ENCODE measurements around the gene GPR22. TPM values are rescaled to one million over a fixed set of nuclear protein-coding genes. Genes with fewer than 3 reads are reported as not detected.

GPR22 gene
- total RNA-seq, 6 donors from 2014 or later, result not detected

DNA sequence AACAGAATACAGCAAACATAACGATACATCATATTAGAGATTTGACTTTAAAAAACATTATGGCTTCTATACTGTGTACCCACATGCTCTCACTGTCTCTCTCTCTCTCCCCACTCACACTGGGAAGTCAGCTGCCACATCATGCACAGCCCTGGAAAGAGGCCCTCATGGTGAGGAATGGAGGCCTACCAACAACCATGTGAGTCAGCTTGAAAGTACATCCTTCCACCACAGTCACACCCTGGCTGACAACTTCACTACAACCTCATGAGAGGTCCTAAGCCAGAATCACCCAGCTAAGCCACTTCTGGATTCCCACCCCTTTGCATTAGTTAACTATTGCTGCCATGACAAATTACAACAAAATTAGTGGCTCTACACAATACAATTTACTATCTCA is 23.3 kb upstream of the GPR22 start:
- H3K9me3 ChIP-seq, result no peaks in the 10 kb centered on the region
- H3K4me1 ChIP-seq, result no peaks in the 10 kb centered on the region
- H3K36me3 ChIP-seq, result no peaks in the 10 kb centered on the region
- WGBS, 2 donors, result 100% methylated on average over 1 of the region's 1 CpG
- H3K27me3 ChIP-seq, result no peaks in the 10 kb centered on the region
- ATAC-seq (ENCODE audit: low FRiP score in 2 of 2) (peak in 1 of 2 donors; percentile 31), DNase-seq (no peak)
- TF ChIP-seq POLR2AphosphoS5 (IDR thresholded peaks at IDR 0.05), result no peak
- no peak for TF ChIP-seq POLR2A (IDR thresholded peaks at IDR 0.05)
- TF ChIP-seq, protein P1, sequence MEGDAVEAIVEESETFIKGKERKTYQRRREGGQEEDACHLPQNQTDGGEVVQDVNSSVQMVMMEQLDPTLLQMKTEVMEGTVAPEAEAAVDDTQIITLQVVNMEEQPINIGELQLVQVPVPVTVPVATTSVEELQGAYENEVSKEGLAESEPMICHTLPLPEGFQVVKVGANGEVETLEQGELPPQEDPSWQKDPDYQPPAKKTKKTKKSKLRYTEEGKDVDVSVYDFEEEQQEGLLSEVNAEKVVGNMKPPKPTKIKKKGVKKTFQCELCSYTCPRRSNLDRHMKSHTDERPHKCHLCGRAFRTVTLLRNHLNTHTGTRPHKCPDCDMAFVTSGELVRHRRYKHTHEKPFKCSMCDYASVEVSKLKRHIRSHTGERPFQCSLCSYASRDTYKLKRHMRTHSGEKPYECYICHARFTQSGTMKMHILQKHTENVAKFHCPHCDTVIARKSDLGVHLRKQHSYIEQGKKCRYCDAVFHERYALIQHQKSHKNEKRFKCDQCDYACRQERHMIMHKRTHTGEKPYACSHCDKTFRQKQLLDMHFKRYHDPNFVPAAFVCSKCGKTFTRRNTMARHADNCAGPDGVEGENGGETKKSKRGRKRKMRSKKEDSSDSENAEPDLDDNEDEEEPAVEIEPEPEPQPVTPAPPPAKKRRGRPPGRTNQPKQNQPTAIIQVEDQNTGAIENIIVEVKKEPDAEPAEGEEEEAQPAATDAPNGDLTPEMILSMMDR (IDR thresholded peaks at IDR 0.05), result no peak
- TF ChIP-seq EP300 (IDR thresholded peaks at IDR 0.05), result no peak
- H3K27ac ChIP-seq, result no peak overlapping the region
- H3K4me3 ChIP-seq, result no peak overlapping the region

DNA sequence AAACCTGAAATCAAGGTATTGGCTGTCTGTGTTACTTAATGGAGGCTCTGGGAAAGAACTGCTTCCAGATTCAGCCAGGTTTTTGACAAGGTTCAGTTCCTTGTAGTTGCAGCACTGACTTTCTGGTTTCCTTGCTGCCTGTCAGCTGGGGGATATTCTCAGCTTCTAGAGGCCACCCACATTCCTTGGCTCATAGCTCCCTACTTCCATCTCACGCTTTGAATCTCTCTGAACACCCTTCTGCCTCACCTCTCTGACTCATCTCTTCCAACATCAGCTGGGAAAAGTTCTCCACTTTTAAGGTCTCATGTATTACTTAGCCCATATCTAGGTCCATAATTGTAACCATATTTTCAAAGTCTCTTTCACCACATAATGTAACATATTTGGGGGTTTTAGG is 22.9 kb upstream of the GPR22 start:
- Histone ChIP-seq H3K36me3 (no peaks in the 10 kb centered on the region), H3K27me3 (no peaks in the 10 kb centered on the region), H3K4me3 (no peak overlapping the region), H3K4me1 (no peaks in the 10 kb centered on the region), H3K27ac (no peak overlapping the region), H3K9me3 (no peaks in the 10 kb centered on the region)
- DNase-seq, result no peak
- ATAC-seq (ENCODE audit: low FRiP score in 2 of 2), result no peak
- no peak for TF ChIP-seq POLR2A (IDR thresholded peaks at IDR 0.05)
- TF ChIP-seq, protein P1 (IDR thresholded peaks at IDR 0.05), result no peak
- TF ChIP-seq EP300 (IDR thresholded peaks at IDR 0.05), result no peak
- TF ChIP-seq POLR2AphosphoS5 (IDR thresholded peaks at IDR 0.05), result no peak
- WGBS, 2 donors, result 92 to 97% methylated on average over 1 of the region's 1 CpG

DNA sequence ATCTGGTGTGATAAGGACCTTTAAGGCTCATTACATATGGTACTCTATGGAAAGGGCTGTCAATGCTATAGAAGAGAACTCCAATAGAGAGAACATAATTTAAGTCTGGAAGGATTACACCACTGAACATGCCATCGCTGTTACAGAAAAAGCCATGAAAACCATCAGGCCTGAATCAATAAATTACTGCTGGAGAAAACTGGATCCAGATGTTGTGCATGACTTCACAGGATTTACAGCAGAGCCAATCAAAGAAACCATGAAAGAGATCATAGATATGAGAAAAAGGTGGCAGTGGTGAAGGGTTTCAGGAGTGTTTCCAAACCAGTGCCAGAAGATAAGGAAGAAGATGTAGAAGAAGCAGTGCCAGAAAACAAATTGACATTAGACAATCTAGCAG is 18.9 kb upstream of the GPR22 start:
- no peak for DNase-seq
- H3K27ac ChIP-seq, result no peak overlapping the region
- 97 to 100% methylated on average over 1 of the region's 1 CpG for WGBS, 2 donors
- H3K36me3 ChIP-seq, result no peaks in the 10 kb centered on the region
- H3K9me3 ChIP-seq, result no peaks in the 10 kb centered on the region
- H3K27me3 ChIP-seq, result no peaks in the 10 kb centered on the region
- TF ChIP-seq EP300 (IDR thresholded peaks at IDR 0.05) (no peak), POLR2AphosphoS5 (IDR thresholded peaks at IDR 0.05) (no peak), POLR2A (IDR thresholded peaks at IDR 0.05) (no peak)
- TF ChIP-seq, protein P1 (IDR thresholded peaks at IDR 0.05), result no peak
- no peak overlapping the region for H3K4me3 ChIP-seq
- H3K4me1 ChIP-seq, result no peaks in the 10 kb centered on the region
- ATAC-seq (ENCODE audit: low FRiP score in 2 of 2), result no peak

DNA sequence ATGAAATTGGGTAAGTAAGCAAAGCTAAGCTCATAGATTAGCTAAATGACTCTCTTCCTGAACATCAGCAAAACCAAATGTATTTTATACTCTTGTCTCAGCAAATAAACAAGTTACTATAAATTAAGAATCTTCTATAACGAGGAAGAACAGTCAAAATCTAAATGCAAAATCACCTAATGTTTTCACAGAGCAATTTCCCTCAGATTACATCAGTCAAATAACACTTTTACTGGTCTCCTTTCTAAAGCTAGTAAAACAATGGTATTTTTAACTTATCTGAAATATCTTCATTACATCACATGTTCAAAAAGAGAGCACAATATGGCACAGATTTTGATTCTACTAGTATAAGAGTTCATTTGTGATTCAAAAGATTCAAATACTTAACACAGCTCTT is 16.5 kb upstream of the GPR22 start:
- DNase-seq (no peak), ATAC-seq (ENCODE audit: low FRiP score in 2 of 2) (no peak)
- no peak for TF ChIP-seq POLR2A (IDR thresholded peaks at IDR 0.05)
- no peak for TF ChIP-seq POLR2AphosphoS5 (IDR thresholded peaks at IDR 0.05)
- TF ChIP-seq EP300 (IDR thresholded peaks at IDR 0.05), result no peak
- TF ChIP-seq, protein P1 (IDR thresholded peaks at IDR 0.05), result no peak
- Histone ChIP-seq H3K4me1 (no peaks in the 10 kb centered on the region), H3K27ac (no peak overlapping the region), H3K4me3 (no peak overlapping the region), H3K36me3 (no peaks in the 10 kb centered on the region), H3K27me3 (no peaks in the 10 kb centered on the region), H3K9me3 (no peaks in the 10 kb centered on the region)
- WGBS, 2 donors, result 91 to 92% methylated on average over 1 of the region's 1 CpG

DNA sequence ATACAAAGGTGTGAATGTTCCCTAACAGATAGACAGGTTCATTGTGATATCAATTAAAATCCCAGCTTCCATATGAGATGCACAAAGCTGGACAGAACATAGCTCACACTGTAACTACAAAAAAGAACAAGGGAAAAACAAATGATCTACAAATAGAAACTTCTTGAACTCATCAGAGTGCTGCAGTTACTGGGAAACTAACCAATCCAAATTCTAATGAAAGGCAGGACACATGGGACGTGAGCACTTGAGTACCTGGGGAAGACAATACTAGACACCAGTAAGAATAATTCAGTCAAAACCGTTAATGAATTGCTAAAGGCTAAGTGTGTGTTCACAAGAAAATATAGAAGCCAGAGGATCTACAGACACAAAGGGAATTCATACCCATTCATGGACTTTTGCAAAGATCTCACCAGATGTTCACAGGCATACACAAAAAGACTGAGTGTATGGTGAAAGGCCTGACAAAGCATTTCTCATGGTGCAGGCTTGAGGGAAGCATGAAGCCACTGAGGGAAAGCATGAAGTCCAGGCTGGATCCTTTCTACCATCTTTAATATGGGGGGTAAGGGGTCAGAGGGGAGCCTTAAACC is 7.8 kb upstream of the GPR22 start:
- H3K36me3 ChIP-seq, result no peaks in the 10 kb centered on the region
- DNase-seq (no peak), ATAC-seq (ENCODE audit: low FRiP score in 2 of 2) (no peak)
- H3K27ac ChIP-seq, result no peak overlapping the region
- no peak overlapping the region for H3K4me3 ChIP-seq
- H3K27me3 ChIP-seq, result no peaks in the 10 kb centered on the region
- H3K9me3 ChIP-seq, result no peaks in the 10 kb centered on the region
- no peaks in the 10 kb centered on the region for H3K4me1 ChIP-seq
- 86 to 87% methylated on average over 2 of the region's 2 CpGs for WGBS, 2 donors
- TF ChIP-seq, protein P1 (IDR thresholded peaks at IDR 0.05), result no peak
- TF ChIP-seq POLR2A (IDR thresholded peaks at IDR 0.05) (no peak), POLR2AphosphoS5 (IDR thresholded peaks at IDR 0.05) (no peak), EP300 (IDR thresholded peaks at IDR 0.05) (no peak)

All from upper lobe of left lung (tissue), 6 donors.